GM21786 (cell line): ENCODE results near the gene PRXL2A.
A peak's percentile ranks its signal among the peaks of the same experiment; 100 is the strongest.
"Not testable (repeated sequence)": the region's sequence is repeated elsewhere in the genome, so short reads cannot be mapped to it uniquely, and the experiment has no call there.

ENCODE experiments used
- ATAC-seq: cut with Tn5 transposase; IDR thresholded peaks from one replicate; pipeline ENCODE4 v1.9.1; 2021; ENCODE audit not compliant: unreplicated experiment

Gene PRXL2A

GRCh38 chr10:80408242-80409101, at the start of gene PRXL2A:
Gene PRXL2A (plus strand): TSS chr10:80408551. CDS start chr10:80420468, 11,917 bp downstream.
- peak; percentile 92 for ATAC-seq

- ATAC-seq: not testable (repeated sequence)
These were observed 49.4 kb upstream of the PRXL2A start for GRCh38 chr10:80358925-80359324.

- no peak for ATAC-seq
These were observed 48.7 kb upstream of the PRXL2A start for GRCh38 chr10:80359644-80360043.

GRCh38 chr10:80365510-80365909, 42.8 kb upstream of the PRXL2A start:
- no peak for ATAC-seq

GRCh38 chr10:80371467-80371866, 36.9 kb upstream of the PRXL2A start:
- ATAC-seq: no peak

- no peak for ATAC-seq
These were observed 35.7 kb upstream of the PRXL2A start for GRCh38 chr10:80372675-80373074.

- no peak for ATAC-seq
These were observed 34.8 kb upstream of the PRXL2A start for GRCh38 chr10:80373502-80373901.

- ATAC-seq: no peak
These were observed 28.6 kb upstream of the PRXL2A start for GRCh38 chr10:80379701-80380100.

- no peak for ATAC-seq
These were observed 28.2 kb upstream of the PRXL2A start for GRCh38 chr10:80380185-80380584.

GRCh38 chr10:80382989-80383388, 25.4 kb upstream of the PRXL2A start:
- peak; percentile 67 for ATAC-seq

- ATAC-seq: no peak
These were observed 17.6 kb upstream of the PRXL2A start for GRCh38 chr10:80390740-80391139.

GRCh38 chr10:80392250-80392649, 16.1 kb upstream of the PRXL2A start:
- ATAC-seq: no peak

GRCh38 chr10:80394358-80394916, 13.9 kb upstream of the PRXL2A start:
- ATAC-seq: no peak

GRCh38 chr10:80397014-80397413, 11.3 kb upstream of the PRXL2A start:
- ATAC-seq: no peak

GRCh38 chr10:80400136-80400804, 8.1 kb upstream of the PRXL2A start:
- no peak for ATAC-seq

- no peak for ATAC-seq
These were observed 3.3 kb upstream of the PRXL2A start for GRCh38 chr10:80405035-80405434.

- ATAC-seq: no peak
These were observed 2.7 kb upstream of the PRXL2A start for GRCh38 chr10:80405626-80406025.

- no peak for ATAC-seq
These were observed 2.1 kb upstream of the PRXL2A start for GRCh38 chr10:80406204-80406603.

GRCh38 chr10:80407812-80408241, 524 bp upstream of the PRXL2A start:
- peak; percentile 29 for ATAC-seq

GRCh38 chr10:80409121-80409520, 770 bp downstream of the PRXL2A start:
- ATAC-seq: no peak

- no peak for ATAC-seq
These were observed 1.8 kb downstream of the PRXL2A start for GRCh38 chr10:80410122-80410521.

GRCh38 chr10:80410578-80411145, 2.3 kb downstream of the PRXL2A start:
- no peak for ATAC-seq
